G401 (cell line): ENCODE results near the gene TMPRSS4. TPM values are rescaled to one million over a fixed set of nuclear protein-coding genes. Genes with fewer than 3 reads are reported as not detected.

ENCODE experiments used
- DNase-seq: peaks from one replicate; pipeline ENCODE4 v3.0.0-alpha.2; 2015; ENCODE audit warnings: low spot score
- in situ Hi-C: cut with HindIII; loops from 2 replicates; pipeline ENCODE4 v1.10.0; 2016; ENCODE audit warnings: low sequenced_read_pairs, mixed read lengths
- total RNA-seq: library from RNA; depleted of rRNA; stranded (reverse); fragments of >200 nt; shearing (Covaris generic); gene quantifications from 2 replicates; pipeline ENCODE4 v1.2.3, GENCODE V29; 2014

The TMPRSS4 gene
- total RNA-seq, 1 experiment from 2014 or later: not detected

DNA sequence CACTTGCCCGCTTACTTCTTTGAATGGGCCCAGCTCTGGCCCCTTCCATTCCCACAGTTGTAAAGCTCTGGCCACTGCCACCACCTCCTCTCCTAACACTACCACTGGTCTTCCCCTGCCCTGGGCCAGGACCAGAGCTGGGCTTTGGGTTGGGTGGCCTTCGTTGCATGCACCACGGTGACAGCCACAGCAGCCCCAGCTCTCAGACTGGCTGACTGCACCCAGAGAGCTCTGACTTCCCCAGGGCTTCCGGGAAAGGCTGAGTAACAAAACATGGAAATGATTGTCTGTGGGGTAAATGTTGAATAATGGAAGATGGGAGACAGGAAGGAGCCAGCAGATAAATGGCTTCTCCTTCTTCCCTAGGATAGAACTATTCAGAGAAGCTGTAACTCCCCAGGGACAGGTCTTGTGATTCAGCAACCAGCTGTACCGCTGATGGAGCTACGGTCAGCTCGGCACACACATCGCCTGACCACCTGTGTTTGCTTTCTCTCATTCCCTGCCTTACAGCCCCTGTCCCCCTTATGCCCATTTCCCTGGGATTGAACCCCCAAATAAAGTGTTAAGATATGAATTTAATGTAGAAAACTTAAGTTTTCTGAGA, 48.2 kb downstream of the TMPRSS4 start:
- in situ Hi-C loops: no loop called here
- DNase-seq: no peak

DNA sequence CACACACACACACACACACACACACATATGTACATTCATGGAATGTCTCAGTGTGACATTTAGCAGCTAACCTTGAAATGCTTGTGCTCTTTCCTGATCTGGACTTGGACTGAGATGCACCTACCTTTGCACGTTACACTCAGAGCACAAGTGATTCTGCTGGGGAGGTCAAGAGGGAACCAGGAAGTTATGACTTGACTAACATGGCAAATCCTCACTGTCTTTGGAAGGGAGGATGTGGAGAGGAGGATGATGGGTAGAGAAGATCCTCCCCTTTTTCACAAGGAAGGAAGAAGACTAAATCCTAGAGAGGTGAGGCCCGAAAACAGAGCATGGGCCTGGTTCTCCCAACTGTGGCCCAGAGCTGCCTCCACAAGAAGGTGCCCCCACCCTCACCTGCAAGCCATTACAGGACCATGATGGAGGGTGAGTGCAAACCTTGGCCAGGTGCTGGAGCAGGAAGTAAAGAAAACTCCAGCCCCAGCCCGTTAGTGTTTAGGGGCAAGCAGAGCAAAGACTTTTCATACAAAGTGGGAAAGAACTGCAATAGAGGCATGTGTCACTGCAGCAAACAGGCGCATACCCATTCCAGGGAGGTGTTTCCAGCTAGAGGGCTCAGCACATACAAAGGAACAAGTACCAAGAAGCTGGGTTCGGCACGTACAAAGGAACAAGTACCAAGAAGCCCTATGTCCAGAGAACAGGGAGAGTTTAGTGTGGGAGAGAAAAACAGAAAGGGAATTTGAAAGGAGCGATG, 49.4 kb downstream of the TMPRSS4 start:
- DNase-seq: no peak
- in situ Hi-C loops: no loop called here

GRCh38 chr11:118128310-118128709, 51.4 kb downstream of the TMPRSS4 start:
- DNase-seq: no peak
- in situ Hi-C loops: no loop called here

- in situ Hi-C loops: no loop called here
- DNase-seq: no peak
Measured at GRCh38 chr11:118128721-118129470, 52.0 kb downstream of the TMPRSS4 start.

GRCh38 chr11:118129471-118130172, 52.7 kb downstream of the TMPRSS4 start:
- in situ Hi-C loops: loop anchor here (5.0 kb wide), 1 partner anchor 43 kb away; no protein-coding TSS in a partner anchor
- no peak for DNase-seq

DNA sequence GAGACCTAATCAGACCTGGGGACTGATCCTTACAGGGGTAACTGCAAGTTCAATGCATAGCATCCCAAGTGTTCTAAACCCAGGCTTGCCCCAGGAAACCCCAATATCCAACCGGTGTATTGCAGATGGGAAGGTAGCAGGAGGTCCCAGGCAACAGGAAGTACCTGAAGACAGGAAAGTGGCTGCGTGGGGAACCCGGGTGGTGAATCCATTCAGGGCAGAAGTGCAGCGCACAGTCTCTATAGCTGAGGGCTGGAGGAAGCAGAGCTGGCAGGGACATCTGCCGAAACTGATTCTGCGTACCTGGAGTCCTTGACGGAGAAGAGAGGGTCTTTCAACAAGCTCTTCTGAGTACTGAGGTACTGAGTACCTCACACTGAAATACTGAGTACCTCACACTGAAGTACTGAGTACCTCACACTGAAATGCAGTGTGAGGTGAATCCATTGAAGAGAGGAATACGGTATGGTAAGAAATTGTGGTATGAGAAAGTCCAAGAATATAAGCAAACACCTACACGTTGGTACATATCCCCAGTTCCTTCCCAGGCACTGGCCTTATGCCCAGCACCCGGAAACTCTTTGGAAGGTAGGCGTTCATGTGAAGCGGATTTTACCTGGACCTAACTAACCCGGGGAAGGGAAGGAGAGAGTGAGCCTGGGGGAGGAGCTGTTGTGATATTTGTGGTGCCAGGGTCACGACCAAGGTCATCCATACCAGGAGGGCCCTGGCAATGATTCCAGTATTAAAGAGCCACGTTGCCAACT, 55.7 kb downstream of the TMPRSS4 start:
- in situ Hi-C loops: loop anchor here (5.0 kb wide), 1 partner anchor 40 kb away; no protein-coding TSS in a partner anchor
- no peak for DNase-seq

- no peak for DNase-seq
- in situ Hi-C loops: loop anchor here (5.0 kb wide), 1 partner anchor 38 kb away; no protein-coding TSS in a partner anchor
Measured at GRCh38 chr11:118133816-118134215, 56.9 kb downstream of the TMPRSS4 start.

- in situ Hi-C loops: no loop called here
- DNase-seq: no peak
Measured at GRCh38 chr11:118135051-118135795, 58.3 kb downstream of the TMPRSS4 start.

DNA sequence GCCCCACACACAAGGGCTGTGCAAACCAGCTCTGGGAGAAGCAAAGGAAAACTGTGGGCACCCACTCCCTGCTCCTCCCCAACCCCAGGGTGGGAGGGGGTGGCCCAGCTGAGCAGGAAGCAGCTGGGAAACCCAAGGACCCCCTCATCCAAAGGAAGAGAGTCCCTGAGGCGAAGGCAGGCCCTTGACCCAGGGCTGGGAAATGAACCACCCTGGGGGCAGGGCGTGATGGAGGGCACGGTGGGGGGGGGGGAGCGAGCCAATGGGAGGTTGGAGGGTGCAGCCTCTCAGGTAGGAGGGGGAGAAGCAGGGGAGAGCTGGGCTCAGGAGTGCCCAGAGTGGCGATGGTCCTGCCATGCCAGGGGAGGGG, 58.9 kb downstream of the TMPRSS4 start:
- in situ Hi-C loops: no loop called here
- no peak for DNase-seq

DNA sequence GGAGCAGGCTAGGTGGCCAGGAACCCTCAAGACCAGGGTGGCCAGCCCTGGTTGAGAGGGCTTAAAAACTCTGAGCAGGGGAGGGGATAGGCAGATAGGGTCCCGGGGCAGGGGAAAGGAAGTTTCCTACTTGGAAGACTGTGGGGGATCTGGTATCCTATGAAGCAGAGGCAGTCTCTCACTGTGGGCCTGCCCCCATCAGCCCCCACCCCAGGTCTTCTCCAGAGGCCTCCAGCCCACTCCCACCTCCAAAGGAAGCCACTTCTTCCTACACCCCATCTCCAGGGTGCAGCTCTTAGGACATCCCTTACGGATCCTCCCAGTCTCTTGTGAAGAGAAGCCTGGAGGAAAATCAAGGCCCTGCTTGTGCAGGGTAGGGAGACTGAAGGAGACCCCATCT, 59.5 kb downstream of the TMPRSS4 start:
- in situ Hi-C loops: no loop called here
- DNase-seq: no peak

DNA sequence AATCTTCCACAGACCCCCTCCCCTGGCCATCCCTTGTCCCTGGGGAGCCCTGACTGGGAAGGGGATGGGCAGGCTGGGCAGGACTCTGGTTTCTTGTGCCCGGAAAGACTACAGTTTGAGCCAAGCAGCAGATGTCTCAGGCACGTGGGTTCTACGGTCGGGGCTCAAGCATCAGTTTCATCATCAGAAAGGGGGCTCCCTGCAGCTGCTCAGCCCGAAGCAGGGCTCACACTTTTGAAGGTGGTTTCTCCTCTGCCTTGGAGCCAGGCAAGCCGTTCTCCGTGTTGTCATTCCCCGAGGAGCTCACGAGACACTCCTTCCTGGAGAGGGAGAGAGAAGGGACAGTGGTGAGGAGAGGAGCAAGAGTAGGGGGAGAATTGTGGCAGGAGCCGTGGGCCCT, 59.9 kb downstream of the TMPRSS4 start:
- no peak for DNase-seq
- in situ Hi-C loops: no loop called here

GRCh38 chr11:118138839-118139420, 62.1 kb downstream of the TMPRSS4 start:
- no peak for DNase-seq
- in situ Hi-C loops: no loop called here

DNA sequence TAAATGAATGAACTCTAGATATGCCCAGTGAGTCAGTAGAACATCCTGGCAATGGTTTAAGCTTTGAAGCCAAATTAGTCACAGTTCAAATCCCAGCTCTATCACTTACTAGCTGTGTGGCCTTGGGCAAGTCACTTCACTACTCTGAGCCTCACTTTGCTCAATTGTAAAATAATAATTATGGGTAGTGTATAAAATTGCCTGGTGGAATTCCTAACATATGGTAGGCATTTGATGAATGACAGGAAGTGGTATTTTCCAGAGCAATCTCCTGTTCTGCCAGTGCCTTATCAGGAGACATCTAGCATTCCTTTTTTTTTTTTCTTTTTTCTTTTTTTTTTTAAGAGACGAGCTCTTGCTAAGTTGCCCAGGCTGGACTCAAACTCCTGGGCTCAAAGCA, 62.7 kb downstream of the TMPRSS4 start:
- no peak for DNase-seq
- in situ Hi-C loops: no loop called here

- in situ Hi-C loops: no loop called here
Measured at GRCh38 chr11:118142081-118142480, 65.2 kb downstream of the TMPRSS4 start.

GRCh38 chr11:118142809-118143208, 65.9 kb downstream of the TMPRSS4 start:
- no peak for DNase-seq
- in situ Hi-C loops: no loop called here

More at GRCh38 chr11:118142081-118142480, 65.2 kb downstream of the TMPRSS4 start:
- DNase-seq: no peak

DNA sequence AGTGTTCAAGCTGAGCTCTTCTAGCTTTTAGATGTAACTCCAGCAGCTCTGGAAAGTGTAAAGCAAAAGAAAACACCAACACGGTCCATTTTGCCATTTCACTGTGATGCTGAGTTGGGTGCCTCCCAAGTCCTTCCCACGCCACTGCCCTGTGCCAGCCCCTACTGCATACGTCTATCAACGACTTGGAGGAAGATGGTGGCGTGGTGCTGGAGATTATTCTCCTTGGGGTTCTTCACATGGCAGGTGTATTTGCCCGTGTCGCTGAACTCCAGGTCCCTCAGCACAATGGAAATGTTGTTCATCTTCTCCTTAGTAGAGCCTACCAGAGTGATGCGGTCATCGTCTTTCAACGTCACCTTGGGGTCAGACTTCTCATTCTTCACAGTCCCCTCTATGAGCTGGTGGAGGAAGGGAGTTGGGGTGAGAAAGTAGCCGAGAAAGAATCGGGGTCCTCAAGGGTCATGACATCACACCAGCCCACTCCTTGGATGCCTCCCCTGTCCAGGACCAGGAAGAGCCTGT, 66.8 kb downstream of the TMPRSS4 start:
- DNase-seq: no peak
- in situ Hi-C loops: no loop called here
